Upper lobe of right lung (tissue), 1 donor: Measurements from ENCODE around the gene PRKN. TPM values are rescaled to one million over a fixed set of nuclear protein-coding genes. Genes with fewer than 3 reads are reported as not detected.

ENCODE experiments used
- ATAC-seq: fragments of 200-7000 bp; cut with Tn5 transposase; one replicate; pipeline ENCODE4 v1.9.1; 2020; ENCODE audit warnings: mild to moderate bottlenecking, moderate library complexity
- DNase-seq: peaks from one replicate; pipeline ENCODE4 v3.0.0-alpha.2; 2020
- H3K27ac ChIP-seq: fragments of 200-600 bp; one replicate; pipeline ENCODE4 v1.8.0; 2022
- H3K27me3 ChIP-seq: fragments of 200-600 bp; one replicate; pipeline ENCODE4 v1.8.0; 2022; ENCODE audit warnings: mild to moderate bottlenecking
- H3K36me3 ChIP-seq: fragments of 200-600 bp; one replicate; pipeline ENCODE4 v1.8.0; 2022
- H3K4me1 ChIP-seq: fragments of 200-600 bp; one replicate; pipeline ENCODE4 v1.8.0; 2022
- H3K4me3 ChIP-seq: fragments of 200-600 bp; one replicate; pipeline ENCODE4 v1.8.0; 2022; ENCODE audit warnings: mild to moderate bottlenecking
- H3K9me3 ChIP-seq: fragments of 200-600 bp; one replicate; pipeline ENCODE4 v1.8.0; 2022
- intact Hi-C: fragments of 100-400 bp; cut with DNase I; formaldehyde crosslinking; loops from one replicate; pipeline ENCODE4 v1.11.0; 2022
- total RNA-seq: library from RNA; stranded (reverse); fragmentation: NEBNext Ultra II Directional; extraction: Animal tissue kit (Norgen Biotek cat#: 25700); gene quantifications from one replicate; pipeline ENCODE4 v1.2.1, GENCODE V29; 2021
- TF ChIP-seq, protein P1 (sequence below): fragments of 200-600 bp; IDR thresholded peaks from one replicate; pipeline ENCODE4 v1.8.0; 2022; ENCODE audit warnings: antibody characterized with exemption
- donor health status: DM: no; HTN: yes; CAD: no; lungs with severe emphysema.

Gene PRKN
- total RNA-seq, 1 donor from 2014 or later, result 2.7 TPM

- DNase-seq, result no peak
These were observed 579.8 kb downstream of the PRKN start for GRCh38 chr6:162147805-162148204.

GRCh38 chr6:162147281-162147680, 580.3 kb downstream of the PRKN start:
- Histone ChIP-seq H3K27me3 (no peaks in the 10 kb centered on the region), H3K4me1 (no peaks in the 10 kb centered on the region), H3K4me3 (no peak overlapping the region), H3K27ac (no peak overlapping the region), H3K9me3 (no peaks in the 10 kb centered on the region), H3K36me3 (no peaks in the 10 kb centered on the region)
- DNase-seq (no peak), ATAC-seq (peak; percentile 14)
- TF ChIP-seq, protein P1, sequence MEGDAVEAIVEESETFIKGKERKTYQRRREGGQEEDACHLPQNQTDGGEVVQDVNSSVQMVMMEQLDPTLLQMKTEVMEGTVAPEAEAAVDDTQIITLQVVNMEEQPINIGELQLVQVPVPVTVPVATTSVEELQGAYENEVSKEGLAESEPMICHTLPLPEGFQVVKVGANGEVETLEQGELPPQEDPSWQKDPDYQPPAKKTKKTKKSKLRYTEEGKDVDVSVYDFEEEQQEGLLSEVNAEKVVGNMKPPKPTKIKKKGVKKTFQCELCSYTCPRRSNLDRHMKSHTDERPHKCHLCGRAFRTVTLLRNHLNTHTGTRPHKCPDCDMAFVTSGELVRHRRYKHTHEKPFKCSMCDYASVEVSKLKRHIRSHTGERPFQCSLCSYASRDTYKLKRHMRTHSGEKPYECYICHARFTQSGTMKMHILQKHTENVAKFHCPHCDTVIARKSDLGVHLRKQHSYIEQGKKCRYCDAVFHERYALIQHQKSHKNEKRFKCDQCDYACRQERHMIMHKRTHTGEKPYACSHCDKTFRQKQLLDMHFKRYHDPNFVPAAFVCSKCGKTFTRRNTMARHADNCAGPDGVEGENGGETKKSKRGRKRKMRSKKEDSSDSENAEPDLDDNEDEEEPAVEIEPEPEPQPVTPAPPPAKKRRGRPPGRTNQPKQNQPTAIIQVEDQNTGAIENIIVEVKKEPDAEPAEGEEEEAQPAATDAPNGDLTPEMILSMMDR, result no peak
- intact Hi-C loops, result no loop called here

More at GRCh38 chr6:162147805-162148204, 579.8 kb downstream of the PRKN start:
- Histone ChIP-seq H3K27ac (no peak overlapping the region), H3K4me3 (no peak overlapping the region), H3K4me1 (no peaks in the 10 kb centered on the region), H3K9me3 (no peaks in the 10 kb centered on the region), H3K27me3 (no peaks in the 10 kb centered on the region), H3K36me3 (no peaks in the 10 kb centered on the region)
- TF ChIP-seq, protein P1, result no peak
- intact Hi-C loops, result no loop called here
- no peak for ATAC-seq

DNA sequence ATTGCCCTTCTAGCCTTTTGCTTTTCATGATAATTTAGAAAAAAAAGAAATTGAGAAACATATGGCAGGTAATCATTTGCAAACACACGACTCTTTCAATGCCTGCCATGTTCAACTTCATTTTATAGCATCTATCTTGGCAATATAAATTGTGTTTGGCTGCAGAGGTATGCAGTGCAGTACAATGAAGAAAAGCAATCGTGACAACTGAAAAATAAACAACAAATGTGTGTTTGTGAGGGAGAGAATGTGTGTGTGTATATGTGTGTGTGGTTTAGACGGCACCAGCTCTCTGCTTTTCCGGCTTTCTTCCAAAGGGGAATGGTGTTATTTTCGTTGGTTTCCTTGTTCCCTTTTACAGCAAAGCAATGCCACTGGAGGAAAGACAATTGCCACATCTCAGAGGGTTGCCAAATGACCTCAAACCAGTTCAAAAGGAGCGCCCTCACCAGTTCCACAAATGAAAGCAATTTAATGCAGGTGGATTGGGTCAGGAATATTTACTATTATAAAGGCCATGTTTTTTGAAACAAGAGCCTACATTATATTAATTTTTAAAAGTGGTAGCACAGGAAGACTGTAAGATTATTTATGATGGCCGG, 587.2 kb downstream of the PRKN start:
- no peaks in the 10 kb centered on the region for H3K36me3 ChIP-seq
- no peak overlapping the region for H3K27ac ChIP-seq
- no peaks in the 10 kb centered on the region for H3K4me1 ChIP-seq
- peaks cover 5% of the 10 kb centered on the region for H3K9me3 ChIP-seq
- intact Hi-C loops, result no loop called here
- DNase-seq (no peak), ATAC-seq (peak; percentile 68)
- no peaks in the 10 kb centered on the region for H3K27me3 ChIP-seq
- TF ChIP-seq, protein P1, result no peak
- no peak overlapping the region for H3K4me3 ChIP-seq

- intact Hi-C loops, result no loop called here
- H3K4me3 ChIP-seq, result no peak overlapping the region
- H3K27ac ChIP-seq, result no peak overlapping the region
- DNase-seq (no peak), ATAC-seq (no peak)
- no peaks in the 10 kb centered on the region for H3K4me1 ChIP-seq
- no peaks in the 10 kb centered on the region for H3K9me3 ChIP-seq
- TF ChIP-seq, protein P1, result no peak
- no peaks in the 10 kb centered on the region for H3K27me3 ChIP-seq
- no peaks in the 10 kb centered on the region for H3K36me3 ChIP-seq
These were observed 601.9 kb downstream of the PRKN start for GRCh38 chr6:162125659-162126058.

DNA sequence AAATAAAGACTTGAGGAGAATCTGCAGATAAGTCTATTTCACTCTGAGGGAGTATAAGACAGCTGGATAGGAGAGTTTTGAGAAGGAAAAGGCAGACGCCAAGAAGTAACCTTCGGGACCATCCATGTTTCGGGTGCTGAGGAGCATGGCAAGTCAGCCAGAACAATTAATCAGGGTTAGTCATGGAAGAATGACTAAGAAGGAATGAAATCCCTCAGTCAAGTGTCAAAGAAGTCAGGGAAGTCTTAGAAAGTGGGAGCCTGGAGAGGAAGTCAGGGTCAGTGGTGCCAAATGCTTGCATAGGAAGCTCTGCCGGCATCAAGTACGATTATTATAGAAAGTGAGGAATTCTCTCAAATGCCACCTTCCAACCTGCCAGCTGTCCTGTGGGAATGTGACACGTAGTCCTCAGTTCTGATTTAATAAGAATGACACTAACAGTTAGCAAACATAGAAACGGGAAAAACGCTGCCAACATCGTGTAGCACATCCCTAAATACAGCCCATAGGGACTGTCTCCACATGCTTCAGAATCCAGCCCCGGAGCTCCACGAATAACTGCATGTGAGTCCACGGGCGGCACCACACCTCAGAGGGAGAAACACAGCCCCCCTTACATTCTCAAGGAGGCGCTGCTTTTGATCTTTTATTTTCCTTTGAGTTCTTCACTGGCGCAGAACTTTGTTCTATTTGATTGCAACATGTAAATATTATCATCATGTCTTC, 602.7 kb downstream of the PRKN start:
- Histone ChIP-seq H3K27ac (no peak overlapping the region), H3K4me1 (no peaks in the 10 kb centered on the region), H3K9me3 (no peaks in the 10 kb centered on the region), H3K36me3 (no peaks in the 10 kb centered on the region), H3K27me3 (no peaks in the 10 kb centered on the region), H3K4me3 (no peak overlapping the region)
- ATAC-seq (no peak), DNase-seq (no peak)
- TF ChIP-seq, protein P1, result no peak
- intact Hi-C loops, result no loop called here
